Measurements from ENCODE around the gene DPM3.

DNA sequence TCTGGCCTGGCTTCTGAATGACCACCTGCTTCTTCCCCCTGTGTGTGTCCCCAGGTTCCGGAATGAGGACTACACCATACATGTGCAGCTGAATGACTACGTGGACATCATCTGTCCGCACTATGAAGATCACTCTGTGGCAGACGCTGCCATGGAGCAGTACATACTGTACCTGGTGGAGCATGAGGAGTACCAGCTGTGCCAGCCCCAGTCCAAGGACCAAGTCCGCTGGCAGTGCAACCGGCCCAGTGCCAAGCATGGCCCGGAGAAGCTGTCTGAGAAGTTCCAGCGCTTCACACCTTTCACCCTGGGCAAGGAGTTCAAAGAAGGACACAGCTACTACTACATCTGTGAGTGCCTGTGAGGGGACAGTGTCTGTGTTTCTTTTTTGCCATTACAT lies 9.0 kb downstream of the DPM3 start:
- TF ChIP-seq, protein P1, sequence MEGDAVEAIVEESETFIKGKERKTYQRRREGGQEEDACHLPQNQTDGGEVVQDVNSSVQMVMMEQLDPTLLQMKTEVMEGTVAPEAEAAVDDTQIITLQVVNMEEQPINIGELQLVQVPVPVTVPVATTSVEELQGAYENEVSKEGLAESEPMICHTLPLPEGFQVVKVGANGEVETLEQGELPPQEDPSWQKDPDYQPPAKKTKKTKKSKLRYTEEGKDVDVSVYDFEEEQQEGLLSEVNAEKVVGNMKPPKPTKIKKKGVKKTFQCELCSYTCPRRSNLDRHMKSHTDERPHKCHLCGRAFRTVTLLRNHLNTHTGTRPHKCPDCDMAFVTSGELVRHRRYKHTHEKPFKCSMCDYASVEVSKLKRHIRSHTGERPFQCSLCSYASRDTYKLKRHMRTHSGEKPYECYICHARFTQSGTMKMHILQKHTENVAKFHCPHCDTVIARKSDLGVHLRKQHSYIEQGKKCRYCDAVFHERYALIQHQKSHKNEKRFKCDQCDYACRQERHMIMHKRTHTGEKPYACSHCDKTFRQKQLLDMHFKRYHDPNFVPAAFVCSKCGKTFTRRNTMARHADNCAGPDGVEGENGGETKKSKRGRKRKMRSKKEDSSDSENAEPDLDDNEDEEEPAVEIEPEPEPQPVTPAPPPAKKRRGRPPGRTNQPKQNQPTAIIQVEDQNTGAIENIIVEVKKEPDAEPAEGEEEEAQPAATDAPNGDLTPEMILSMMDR (IDR thresholded peaks at IDR 0.05; ENCODE audit: poor library complexity) = no peak
- TF ChIP-seq EZH2phosphoT487 (IDR thresholded peaks at IDR 0.05; ENCODE audit: low read depth, severe bottlenecking, unreplicated experiment) (no peak), EZH2 (IDR thresholded peaks at IDR 0.05; ENCODE audit: borderline replicate concordance) (no peak)
